Gastroesophageal sphincter (tissue), 2 donors: ENCODE measurements around the gene LIN37.

ENCODE experiments used
- EP300 ChIP-seq: sonication (generic); formaldehyde crosslinking; IDR thresholded peaks from one replicate; pipeline ENCODE4 v1.6.1; 2017; ENCODE audit warnings: antibody characterized with exemption, mild to moderate bottlenecking
- POLR2A ChIP-seq, 2 donors: fragments of 450-650 bp; IDR thresholded peaks; one replicate each; pipeline ENCODE4 v1.6.1; 2017; ENCODE audit warnings: antibody characterized with exemption in 2 of 2, mild to moderate bottlenecking in 2 of 2, moderate library complexity in 1 of 2
- POLR2AphosphoS5 ChIP-seq: sonication (generic); formaldehyde crosslinking; IDR thresholded peaks from one replicate; pipeline ENCODE4 v1.6.1; 2017; ENCODE audit warnings: antibody characterized with exemption

DNA sequence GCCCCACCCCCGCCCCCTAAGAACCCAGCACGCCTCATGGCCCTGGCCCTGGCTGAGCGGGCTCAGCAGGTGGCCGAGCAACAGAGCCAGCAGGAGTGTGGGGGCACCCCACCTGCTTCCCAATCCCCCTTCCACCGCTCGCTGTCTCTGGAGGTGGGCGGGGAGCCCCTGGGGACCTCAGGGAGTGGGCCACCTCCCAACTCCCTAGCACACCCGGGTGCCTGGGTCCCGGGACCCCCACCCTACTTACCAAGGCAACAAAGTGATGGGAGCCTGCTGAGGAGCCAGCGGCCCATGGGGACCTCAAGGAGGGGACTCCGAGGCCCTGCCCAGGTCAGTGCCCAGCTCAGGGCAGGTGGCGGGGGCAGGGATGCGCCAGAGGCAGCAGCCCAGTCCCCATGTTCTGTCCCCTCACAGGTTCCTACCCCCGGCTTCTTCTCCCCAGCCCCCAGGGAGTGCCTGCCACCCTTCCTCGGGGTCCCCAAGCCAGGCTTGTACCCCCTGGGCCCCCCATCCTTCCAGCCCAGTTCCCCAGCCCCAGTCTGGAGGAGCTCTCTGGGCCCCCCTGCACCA is 38.9 kb downstream of the LIN37 start:
- TF ChIP-seq POLR2A (IDR thresholded peaks at IDR 0.05) (no peak), EP300 (no peak), POLR2AphosphoS5 (no peak)
